ENCODE results near the gene PHLDB1.
"Not testable (repeated sequence)": the region's sequence is repeated elsewhere in the genome, so short reads cannot be mapped to it uniquely, and the experiment has no call there.

Gene PHLDB1

GRCh38 chr11:118581057-118581456 is 26.4 kb upstream of the PHLDB1 start:
- Histone ChIP-seq H3K9ac (ENCODE audit: low read length in 2 of 2) (no peak overlapping the region), H3K27ac (ENCODE audit: low read length) (no peak overlapping the region), H3K9me3 (ENCODE audit: control insufficient read depth in 2 of 2, low read length in 2 of 2) (no peaks in the 10 kb centered on the region), H3K27me3 (ENCODE audit: control insufficient read depth in 1 of 2, insufficient read depth in 2 of 2, low read length in 2 of 2) (no peaks in the 10 kb centered on the region), H3K4me1 (ENCODE audit: control insufficient read depth, insufficient read depth, low read length) (peaks cover 4% of the 10 kb centered on the region), H3K4me3 (ENCODE audit: low read length in 2 of 2) (no peak overlapping the region), H3K36me3 (ENCODE audit: control insufficient read depth in 2 of 2, insufficient read depth in 2 of 2, low read length in 2 of 2) (peaks cover 22 to 29% of the 10 kb centered on the region in 2 donors)

- peaks cover 46 to 59% of the 10 kb centered on the region in 2 donors for H3K36me3 ChIP-seq (ENCODE audit: control insufficient read depth in 2 of 2, insufficient read depth in 2 of 2, low read length in 2 of 2)
- no peaks in the 10 kb centered on the region for H3K27me3 ChIP-seq (ENCODE audit: control insufficient read depth in 1 of 2, insufficient read depth in 2 of 2, low read length in 2 of 2)
- no peak overlapping the region for H3K4me3 ChIP-seq (ENCODE audit: low read length in 2 of 2)
- H3K9ac ChIP-seq (ENCODE audit: low read length in 2 of 2), result no peak overlapping the region
- H3K27ac ChIP-seq (ENCODE audit: low read length), result no peak overlapping the region
- no peaks in the 10 kb centered on the region for H3K9me3 ChIP-seq (ENCODE audit: control insufficient read depth in 2 of 2, low read length in 2 of 2)
- peaks cover 7% of the 10 kb centered on the region for H3K4me1 ChIP-seq (ENCODE audit: control insufficient read depth, insufficient read depth, low read length)
These were observed 19.5 kb upstream of the PHLDB1 start for GRCh38 chr11:118587952-118588351.

GRCh38 chr11:118592616-118593367 is 14.6 kb upstream of the PHLDB1 start:
- Histone ChIP-seq H3K9ac (ENCODE audit: low read length in 2 of 2) (peak overlapping the region; percentile 13 to 64), H3K27me3 (ENCODE audit: control insufficient read depth in 1 of 2, insufficient read depth in 2 of 2, low read length in 2 of 2) (no peaks in the 10 kb centered on the region), H3K36me3 (ENCODE audit: control insufficient read depth in 2 of 2, insufficient read depth in 2 of 2, low read length in 2 of 2) (peaks cover 41 to 52% of the 10 kb centered on the region in 2 donors), H3K4me1 (ENCODE audit: control insufficient read depth, insufficient read depth, low read length) (peaks cover 19% of the 10 kb centered on the region), H3K4me3 (ENCODE audit: low read length in 2 of 2) (no peak overlapping the region), H3K9me3 (ENCODE audit: control insufficient read depth in 2 of 2, low read length in 2 of 2) (no peaks in the 10 kb centered on the region), H3K27ac (ENCODE audit: low read length) (peak overlapping the region; percentile 73)

GRCh38 chr11:118594984-118595383 is 12.4 kb upstream of the PHLDB1 start:
- H3K9ac ChIP-seq (ENCODE audit: low read length in 2 of 2); H3K27ac ChIP-seq (ENCODE audit: low read length); H3K4me3 ChIP-seq (ENCODE audit: low read length in 2 of 2); H3K9me3 ChIP-seq (ENCODE audit: control insufficient read depth in 2 of 2, low read length in 2 of 2); H3K27me3 ChIP-seq (ENCODE audit: control insufficient read depth in 1 of 2, insufficient read depth in 2 of 2, low read length in 2 of 2): not testable (repeated sequence)
- Histone ChIP-seq H3K36me3 (ENCODE audit: control insufficient read depth in 2 of 2, insufficient read depth in 2 of 2, low read length in 2 of 2) (peaks cover 42 to 43% of the 10 kb centered on the region in 2 donors), H3K4me1 (ENCODE audit: control insufficient read depth, insufficient read depth, low read length) (peaks cover 19% of the 10 kb centered on the region)

- Histone ChIP-seq H3K36me3 (ENCODE audit: control insufficient read depth in 2 of 2, insufficient read depth in 2 of 2, low read length in 2 of 2) (peaks cover 40 to 43% of the 10 kb centered on the region in 2 donors), H3K9ac (ENCODE audit: low read length in 2 of 2) (no peak overlapping the region), H3K27ac (ENCODE audit: low read length) (no peak overlapping the region), H3K4me1 (ENCODE audit: control insufficient read depth, insufficient read depth, low read length) (peaks cover 19% of the 10 kb centered on the region), H3K4me3 (ENCODE audit: low read length in 2 of 2) (no peak overlapping the region), H3K27me3 (ENCODE audit: control insufficient read depth in 1 of 2, insufficient read depth in 2 of 2, low read length in 2 of 2) (no peaks in the 10 kb centered on the region), H3K9me3 (ENCODE audit: control insufficient read depth in 2 of 2, low read length in 2 of 2) (no peaks in the 10 kb centered on the region)
These were observed 10.9 kb upstream of the PHLDB1 start for GRCh38 chr11:118596224-118597146.

GRCh38 chr11:118597556-118597955 is 9.9 kb upstream of the PHLDB1 start:
- H3K27ac ChIP-seq (ENCODE audit: low read length), result no peak overlapping the region

GRCh38 chr11:118602331-118602730 is 5.1 kb upstream of the PHLDB1 start:
- peaks cover 27% of the 10 kb centered on the region for H3K4me1 ChIP-seq (ENCODE audit: control insufficient read depth, insufficient read depth, low read length)
- no peak overlapping the region for H3K9ac ChIP-seq (ENCODE audit: low read length in 2 of 2)
- H3K36me3 ChIP-seq (ENCODE audit: control insufficient read depth in 2 of 2, insufficient read depth in 2 of 2, low read length in 2 of 2), result peaks cover 23 to 34% of the 10 kb centered on the region in 2 donors
- no peaks in the 10 kb centered on the region for H3K9me3 ChIP-seq (ENCODE audit: control insufficient read depth in 2 of 2, low read length in 2 of 2)
- H3K27me3 ChIP-seq (ENCODE audit: control insufficient read depth in 1 of 2, insufficient read depth in 2 of 2, low read length in 2 of 2), result no peaks in the 10 kb centered on the region
- H3K27ac ChIP-seq (ENCODE audit: low read length), result no peak overlapping the region
- H3K4me3 ChIP-seq (ENCODE audit: low read length in 2 of 2), result no peak overlapping the region

More at GRCh38 chr11:118597556-118597955, 9.9 kb upstream of the PHLDB1 start:
- Histone ChIP-seq H3K4me3 (ENCODE audit: low read length in 2 of 2) (no peak overlapping the region), H3K9ac (ENCODE audit: low read length in 2 of 2) (no peak overlapping the region), H3K9me3 (ENCODE audit: control insufficient read depth in 2 of 2, low read length in 2 of 2) (no peaks in the 10 kb centered on the region), H3K36me3 (ENCODE audit: control insufficient read depth in 2 of 2, insufficient read depth in 2 of 2, low read length in 2 of 2) (peaks cover 46 to 54% of the 10 kb centered on the region in 2 donors), H3K4me1 (ENCODE audit: control insufficient read depth, insufficient read depth, low read length) (peaks cover 15% of the 10 kb centered on the region), H3K27me3 (ENCODE audit: control insufficient read depth in 1 of 2, insufficient read depth in 2 of 2, low read length in 2 of 2) (no peaks in the 10 kb centered on the region)

- Histone ChIP-seq H3K36me3 (ENCODE audit: control insufficient read depth in 2 of 2, insufficient read depth in 2 of 2, low read length in 2 of 2) (peaks cover 18 to 25% of the 10 kb centered on the region in 2 donors), H3K4me1 (ENCODE audit: control insufficient read depth, insufficient read depth, low read length) (peaks cover 35% of the 10 kb centered on the region)
- H3K27me3 ChIP-seq (ENCODE audit: control insufficient read depth in 1 of 2, insufficient read depth in 2 of 2, low read length in 2 of 2); H3K9me3 ChIP-seq (ENCODE audit: control insufficient read depth in 2 of 2, low read length in 2 of 2); H3K9ac ChIP-seq (ENCODE audit: low read length in 2 of 2); H3K27ac ChIP-seq (ENCODE audit: low read length); H3K4me3 ChIP-seq (ENCODE audit: low read length in 2 of 2): not testable (repeated sequence)
These were observed 3.7 kb upstream of the PHLDB1 start for GRCh38 chr11:118603709-118604108.

- H3K4me1 ChIP-seq (ENCODE audit: control insufficient read depth, insufficient read depth, low read length), result peaks cover 41% of the 10 kb centered on the region
- H3K4me3 ChIP-seq (ENCODE audit: low read length in 2 of 2), result peak overlapping the region in 1 of 2 donors; percentile 1
- H3K36me3 ChIP-seq (ENCODE audit: control insufficient read depth in 2 of 2, insufficient read depth in 2 of 2, low read length in 2 of 2), result peaks cover 18 to 25% of the 10 kb centered on the region in 2 donors
- peak overlapping the region; percentile 84 for H3K27ac ChIP-seq (ENCODE audit: low read length)
- no peaks in the 10 kb centered on the region for H3K9me3 ChIP-seq (ENCODE audit: control insufficient read depth in 2 of 2, low read length in 2 of 2)
- no peak overlapping the region for H3K9ac ChIP-seq (ENCODE audit: low read length in 2 of 2)
- no peaks in the 10 kb centered on the region for H3K27me3 ChIP-seq (ENCODE audit: control insufficient read depth in 1 of 2, insufficient read depth in 2 of 2, low read length in 2 of 2)
These were observed 2.8 kb upstream of the PHLDB1 start for GRCh38 chr11:118604566-118604965.

- peak overlapping the region; percentile 84 for H3K27ac ChIP-seq (ENCODE audit: low read length)
- peak overlapping the region; percentile 40 to 60 for H3K9ac ChIP-seq (ENCODE audit: low read length in 2 of 2)
- H3K4me1 ChIP-seq (ENCODE audit: control insufficient read depth, insufficient read depth, low read length), result peaks cover 45% of the 10 kb centered on the region
These were observed 2.1 kb upstream of the PHLDB1 start for GRCh38 chr11:118605116-118605867.

More at GRCh38 chr11:118605116-118605867, 2.1 kb upstream of the PHLDB1 start:
- H3K9me3 ChIP-seq (ENCODE audit: control insufficient read depth in 2 of 2, low read length in 2 of 2), result no peaks in the 10 kb centered on the region
- no peaks in the 10 kb centered on the region for H3K27me3 ChIP-seq (ENCODE audit: control insufficient read depth in 1 of 2, insufficient read depth in 2 of 2, low read length in 2 of 2)
- H3K36me3 ChIP-seq (ENCODE audit: control insufficient read depth in 2 of 2, insufficient read depth in 2 of 2, low read length in 2 of 2), result peaks cover 11 to 18% of the 10 kb centered on the region in 2 donors
- H3K4me3 ChIP-seq (ENCODE audit: low read length in 2 of 2), result peak overlapping the region; percentile 14 to 49
